ENCODE results near the gene TYMP.
"Not testable (repeated sequence)": the region's sequence is repeated elsewhere in the genome, so short reads cannot be mapped to it uniquely, and the experiment has no call there.

The TYMP gene

GRCh38 chr22:50523806-50524675 is 5.8 kb downstream of the TYMP start:
- no peak for DNase-seq

GRCh38 chr22:50523458-50523805 is 6.4 kb downstream of the TYMP start:
- no peak for DNase-seq

- DNase-seq, result no peak
Observed at GRCh38 chr22:50522806-50523438, 6.9 kb downstream of the TYMP start.

- no peak for DNase-seq
Observed at GRCh38 chr22:50522208-50522805, 7.5 kb downstream of the TYMP start.

- no peak for DNase-seq
Observed at GRCh38 chr22:50521710-50522109, 8.1 kb downstream of the TYMP start.

- DNase-seq, result no peak
Observed at GRCh38 chr22:50520826-50521453, 8.9 kb downstream of the TYMP start.

GRCh38 chr22:50520184-50520583 is 9.6 kb downstream of the TYMP start:
- not testable (repeated sequence) for DNase-seq

- no peak for DNase-seq
Observed at GRCh38 chr22:50519151-50519550, 10.7 kb downstream of the TYMP start.

GRCh38 chr22:50518606-50519005 is 11.2 kb downstream of the TYMP start:
- no peak for DNase-seq

GRCh38 chr22:50517495-50518260 is 12.1 kb downstream of the TYMP start:
- no peak for DNase-seq

GRCh38 chr22:50516891-50517290 is 12.9 kb downstream of the TYMP start:
- no peak for DNase-seq

GRCh38 chr22:50516068-50516467 is 13.7 kb downstream of the TYMP start:
- no peak for DNase-seq

- DNase-seq, result no peak
Observed at GRCh38 chr22:50513175-50513574, 16.6 kb downstream of the TYMP start.

GRCh38 chr22:50508897-50509296 is 20.9 kb downstream of the TYMP start:
- DNase-seq, result no peak

GRCh38 chr22:50507991-50508884 is 21.6 kb downstream of the TYMP start, which contains the start of gene NCAPH2:
Gene NCAPH2 (plus strand): TSS chr22:50508224. CDS start chr22:50508338, 114 bp downstream.
- DNase-seq, result peak; percentile 90 to 100

- DNase-seq, result peak in 1 of 2 donors; percentile 90
Observed at GRCh38 chr22:50507421-50507990, 22.3 kb downstream of the TYMP start, which contains the start of gene LMF2. Gene LMF2 (minus strand): TSS chr22:50507702. CDS start chr22:50507675, 27 bp downstream.

GRCh38 chr22:50506611-50507420 is 23.0 kb downstream of the TYMP start:
- no peak for DNase-seq

- DNase-seq, result no peak
Observed at GRCh38 chr22:50505776-50506610, 23.8 kb downstream of the TYMP start.

GRCh38 chr22:50505276-50505775 is 24.5 kb downstream of the TYMP start:
- DNase-seq, result no peak
